Measurements from ENCODE around the gene CDC37. TPM values are rescaled to one million over a fixed set of nuclear protein-coding genes. Genes with fewer than 3 reads are reported as not detected.
"Not testable (repeated sequence)": the region's sequence is repeated elsewhere in the genome, so short reads cannot be mapped to it uniquely, and the experiment has no call there.

CDC37 gene
- total and polyA plus RNA-seq, 12 donors: 72.8 to 518 (median 117) TPM

DNA sequence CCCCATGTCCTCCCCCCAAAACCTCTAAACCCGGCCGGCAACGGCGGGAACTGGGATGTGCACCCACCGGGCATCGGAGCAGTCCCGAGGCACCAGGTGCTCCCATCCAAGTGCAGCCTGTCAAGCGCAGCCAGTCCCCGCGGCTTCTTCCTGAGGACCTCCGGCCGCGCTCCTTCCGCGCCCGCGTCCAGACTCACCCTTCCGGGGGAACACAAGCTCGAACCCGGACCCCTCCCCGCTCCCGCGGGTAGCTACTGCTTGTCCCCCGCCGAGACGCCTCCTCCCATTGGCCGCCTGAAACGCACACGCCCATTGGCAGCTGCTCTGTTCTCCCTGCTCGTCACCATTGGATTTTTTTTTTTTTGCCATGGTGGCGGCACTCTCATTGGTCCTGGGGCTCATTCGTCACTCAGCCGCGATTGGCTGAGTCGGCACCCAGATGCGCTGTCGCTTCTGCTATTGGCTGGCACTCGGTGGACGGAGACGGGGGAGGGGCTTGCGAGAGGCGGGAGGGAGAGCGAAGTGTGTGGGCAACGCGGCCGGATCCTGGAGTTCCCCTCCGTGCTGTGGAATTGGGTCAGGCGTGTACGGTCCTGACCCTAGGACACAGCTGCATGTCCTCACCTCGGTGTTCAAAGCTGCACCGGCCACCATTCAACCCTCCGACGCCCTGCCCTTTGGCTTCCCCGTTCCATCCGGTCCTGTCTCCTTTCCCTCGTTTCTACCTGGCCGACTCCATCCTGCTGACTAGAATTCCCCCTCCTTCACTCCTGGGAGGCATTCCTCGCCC lies 22.8 kb downstream of the CDC37 start, which contains the start of gene TYK2:
TYK2 (minus strand) TSS at position 260 of the 790 bp plus-strand sequence. CDS start 2,166 bp downstream, outside the sequence.
- DNase-seq: peak; percentile 97 to 99 (median 98)
- peak within 1 kb of the TSS in 3 of 5 donors; percentile 20 to 89 (median 54) for H3K27ac ChIP-seq
- no peaks in the 10 kb centered on the region for H3K9me3 ChIP-seq (replicated peaks in 1 of 3)
- intact Hi-C loops (cut with DNase I): no loop called here
- no peaks in the 10 kb centered on the region for H3K27me3 ChIP-seq
- peak within 1 kb of the TSS; percentile 58 to 98 (median 83) for H3K4me3 ChIP-seq
- peak; percentile 38 to 55 for TF ChIP-seq POLR2A (IDR thresholded peaks at IDR 0.05)
- TF ChIP-seq, protein P1, sequence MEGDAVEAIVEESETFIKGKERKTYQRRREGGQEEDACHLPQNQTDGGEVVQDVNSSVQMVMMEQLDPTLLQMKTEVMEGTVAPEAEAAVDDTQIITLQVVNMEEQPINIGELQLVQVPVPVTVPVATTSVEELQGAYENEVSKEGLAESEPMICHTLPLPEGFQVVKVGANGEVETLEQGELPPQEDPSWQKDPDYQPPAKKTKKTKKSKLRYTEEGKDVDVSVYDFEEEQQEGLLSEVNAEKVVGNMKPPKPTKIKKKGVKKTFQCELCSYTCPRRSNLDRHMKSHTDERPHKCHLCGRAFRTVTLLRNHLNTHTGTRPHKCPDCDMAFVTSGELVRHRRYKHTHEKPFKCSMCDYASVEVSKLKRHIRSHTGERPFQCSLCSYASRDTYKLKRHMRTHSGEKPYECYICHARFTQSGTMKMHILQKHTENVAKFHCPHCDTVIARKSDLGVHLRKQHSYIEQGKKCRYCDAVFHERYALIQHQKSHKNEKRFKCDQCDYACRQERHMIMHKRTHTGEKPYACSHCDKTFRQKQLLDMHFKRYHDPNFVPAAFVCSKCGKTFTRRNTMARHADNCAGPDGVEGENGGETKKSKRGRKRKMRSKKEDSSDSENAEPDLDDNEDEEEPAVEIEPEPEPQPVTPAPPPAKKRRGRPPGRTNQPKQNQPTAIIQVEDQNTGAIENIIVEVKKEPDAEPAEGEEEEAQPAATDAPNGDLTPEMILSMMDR (IDR thresholded peaks at IDR 0.05): no peak
- peaks cover 0 to 7% of the 10 kb centered on the region in 2 donors for H3K36me3 ChIP-seq (replicated peaks in 1 of 2)
- peaks cover 0 to 18% of the 10 kb centered on the region in 2 donors for H3K4me1 ChIP-seq (replicated peaks in 1 of 2)
- WGBS, 4 donors: 0 to 1% (median 0%) methylated on average over 36 to 58 of the region's 58 CpGs

DNA sequence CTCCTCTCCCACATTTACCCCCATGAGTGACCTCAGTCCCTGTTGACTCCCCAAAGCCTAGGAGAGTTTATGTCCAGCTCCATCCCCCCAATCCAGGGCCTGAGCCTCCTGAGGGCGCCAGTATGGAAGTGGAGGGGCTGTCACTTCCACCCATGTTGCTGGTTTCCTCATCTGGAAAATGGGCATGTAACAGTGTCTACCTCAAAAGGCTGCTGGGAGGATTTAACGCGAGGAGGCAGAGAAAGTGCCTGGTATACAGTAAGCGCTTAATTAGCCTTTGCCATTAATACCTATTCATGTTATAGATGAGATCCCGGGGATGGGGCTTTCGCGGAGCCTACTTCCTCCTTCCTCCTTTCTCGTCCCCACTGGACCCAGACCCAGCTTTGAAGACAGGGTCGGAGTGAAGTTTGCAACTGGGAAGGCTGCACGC lies 23.4 kb downstream of the CDC37 start:
- H3K4me1 ChIP-seq (replicated peaks in 1 of 2): peaks cover 0 to 18% of the 10 kb centered on the region in 2 donors
- no peaks in the 10 kb centered on the region for H3K27me3 ChIP-seq
- H3K9me3 ChIP-seq (replicated peaks in 1 of 3): no peaks in the 10 kb centered on the region
- intact Hi-C loops (cut with DNase I): no loop called here
- WGBS, 4 donors: 0 to 2% (median 2%) methylated on average over 4 to 10 of the region's 10 CpGs
- H3K4me3 ChIP-seq: peak overlapping the region; percentile 58 to 98 (median 83)
- H3K27ac ChIP-seq: peak overlapping the region in 3 of 5 donors; percentile 20 to 89 (median 39)
- peaks cover 0 to 7% of the 10 kb centered on the region in 2 donors for H3K36me3 ChIP-seq (replicated peaks in 1 of 2)
- TF ChIP-seq POLR2A (IDR thresholded peaks at IDR 0.05): no peak
- TF ChIP-seq, protein P1 (IDR thresholded peaks at IDR 0.05): no peak
- no peak for DNase-seq

DNA sequence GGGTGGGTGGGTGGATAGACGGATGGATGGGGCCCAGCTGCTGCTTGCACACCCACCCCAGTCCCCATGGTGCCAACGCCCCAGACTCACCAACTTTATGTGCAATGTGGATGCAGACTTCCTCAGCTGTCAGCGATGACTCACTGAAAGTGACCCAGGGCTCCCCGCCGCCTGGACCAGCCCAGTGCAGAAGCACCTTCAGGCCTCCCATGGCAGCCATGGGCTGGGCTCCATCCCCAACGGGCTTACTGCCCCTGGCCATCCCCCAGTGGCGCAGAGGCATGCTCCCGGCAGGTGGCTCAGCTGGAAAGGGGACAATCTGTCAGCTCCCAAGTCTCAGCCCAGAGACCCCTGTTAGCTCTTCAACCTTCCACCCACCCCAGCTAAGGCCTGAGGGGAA lies 25.2 kb downstream of the CDC37 start:
- Histone ChIP-seq H3K36me3 (replicated peaks in 1 of 2) (peaks cover 0 to 7% of the 10 kb centered on the region in 2 donors), H3K4me3 (no peak overlapping the region), H3K9me3 (replicated peaks in 1 of 3) (no peaks in the 10 kb centered on the region), H3K27ac (no peak overlapping the region), H3K4me1 (replicated peaks in 1 of 2) (peaks cover 0 to 18% of the 10 kb centered on the region in 2 donors), H3K27me3 (no peaks in the 10 kb centered on the region)
- WGBS, 4 donors: 92 to 95% (median 93%) methylated on average over 4 to 8 of the region's 8 CpGs
- DNase-seq: no peak
- intact Hi-C loops (cut with DNase I): no loop called here
- TF ChIP-seq, protein P1 (IDR thresholded peaks at IDR 0.05): no peak
- TF ChIP-seq POLR2A (IDR thresholded peaks at IDR 0.05): no peak

DNA sequence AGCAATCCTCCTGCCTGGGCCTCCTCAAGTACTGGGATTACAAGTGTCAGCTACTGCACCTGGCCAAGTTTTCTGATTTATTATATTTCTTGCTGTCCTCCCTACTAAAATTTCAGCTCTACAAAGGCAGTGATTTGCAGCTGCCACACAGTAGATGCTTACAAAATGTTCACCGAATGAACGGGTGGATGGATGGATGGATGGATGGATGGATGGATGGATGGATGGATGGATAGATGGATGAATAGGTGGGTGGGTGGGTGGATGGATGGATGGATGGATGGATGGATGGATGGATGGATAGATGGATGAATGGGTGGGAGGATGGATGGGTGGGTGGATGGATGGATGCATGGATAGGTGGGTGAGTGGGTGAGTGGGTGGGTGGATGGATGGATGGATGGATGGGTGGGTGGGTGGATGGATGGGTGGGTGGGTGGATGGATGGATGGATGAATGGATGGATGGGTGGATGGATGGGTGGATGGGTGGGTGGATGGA lies 26.2 kb downstream of the CDC37 start:
- 93 to 98% (median 97%) methylated on average over 2 of the region's 2 CpGs for WGBS, 4 donors
- H3K4me3 ChIP-seq; DNase-seq; intact Hi-C loops (cut with DNase I); H3K27me3 ChIP-seq; H3K27ac ChIP-seq; H3K9me3 ChIP-seq (replicated peaks in 1 of 3); H3K36me3 ChIP-seq (replicated peaks in 1 of 2): not testable (repeated sequence)
- H3K4me1 ChIP-seq (replicated peaks in 1 of 2): peaks cover 0 to 18% of the 10 kb centered on the region in 2 donors

All from adrenal gland (tissue), 12 donors.